HEK293 (cell line): ENCODE results near the gene RAD9B.
A peak's percentile ranks its signal among the peaks of the same experiment; 100 is the strongest.

Source experiments
- CTCF ChIA-PET: fragments of 350-600 bp; formaldehyde crosslinking; extraction: SDS; loops from one replicate; lab custom pipeline; 2021; ENCODE audit warnings: antibody characterized with exemption; lab: Yijun Ruan, JAX
- POLR2A ChIA-PET: fragments of 300-600 bp; formaldehyde crosslinking; extraction: SDS; loops from one replicate; lab custom pipeline; 2020; ENCODE audit warnings: antibody characterized with exemption, inconsistent platforms; lab: Yijun Ruan, JAX
- H3K27ac ChIP-seq: fragments of 200-500 bp; sonication (Bioruptor generic); 2 replicates; pipeline ENCODE4 v1.5.1; 2014; ENCODE audit warnings: low read depth, low read length, control low read depth, inconsistent platforms; ENCODE audit errors: extremely low read depth
- H3K36me3 ChIP-seq, 2 experiments: fragments of 200-500 bp in 1 of 2; sonication (Bioruptor generic) in 1 of 2; 1 replicate in 1 of 2; 2 replicates in 1 of 2; pipeline ENCODE4 v1.5.1; 2014 to 2017; ENCODE audit warnings: inconsistent platforms in 2 of 2, low read length in 2 of 2; ENCODE audit not compliant: control insufficient read depth in 2 of 2, insufficient read depth in 1 of 2
- H3K4me1 ChIP-seq: fragments of 200-500 bp; sonication (Bioruptor generic); 2 replicates; pipeline ENCODE4 v1.5.1; 2014; ENCODE audit warnings: mild to moderate bottlenecking, low read length, inconsistent platforms; ENCODE audit not compliant: control insufficient read depth, insufficient read depth
- H3K4me3 ChIP-seq: 2 replicates; pipeline ENCODE4 v1.5.1; 2011; ENCODE audit warnings: low read depth, mild to moderate bottlenecking, control low read depth, low read length, moderate library complexity
- H3K9me3 ChIP-seq: fragments of 200-500 bp; sonication (Bioruptor generic); 2 replicates; pipeline ENCODE4 v1.5.1; 2014; ENCODE audit warnings: low read depth, low read length, inconsistent platforms; ENCODE audit not compliant: control insufficient read depth, insufficient read depth
- FEZF1 ChIP-seq: fragments of 450-650 bp; formaldehyde crosslinking; IDR thresholded peaks from 2 replicates; pipeline ENCODE4 v1.5.1; 2016; ENCODE audit warnings: missing biosample characterization, missing genetic modification characterization
- KLF16 ChIP-seq: fragments of 450-650 bp; formaldehyde crosslinking; IDR thresholded peaks from 2 replicates; pipeline ENCODE4 v1.5.1; 2017; ENCODE audit warnings: missing biosample characterization, missing genetic modification characterization
- KLF9 ChIP-seq: fragments of 450-650 bp; formaldehyde crosslinking; IDR thresholded peaks from 2 replicates; pipeline ENCODE4 v1.5.1; 2016; ENCODE audit warnings: missing biosample characterization, missing genetic modification characterization, low read depth
- MYNN ChIP-seq: fragments of 450-650 bp; formaldehyde crosslinking; IDR thresholded peaks from 2 replicates; pipeline ENCODE4 v1.5.1; 2016; ENCODE audit warnings: missing biosample characterization, missing genetic modification characterization, borderline replicate concordance
- OSR2 ChIP-seq: fragments of 450-650 bp; formaldehyde crosslinking; IDR thresholded peaks from 2 replicates; pipeline ENCODE4 v1.5.1; 2016; ENCODE audit warnings: missing biosample characterization, missing genetic modification characterization
- PATZ1 ChIP-seq: fragments of 450-650 bp; formaldehyde crosslinking; IDR thresholded peaks from 2 replicates; pipeline ENCODE4 v1.5.1; 2016; ENCODE audit warnings: missing biosample characterization, missing genetic modification characterization
- SCRT2 ChIP-seq: fragments of 450-650 bp; formaldehyde crosslinking; IDR thresholded peaks from 2 replicates; pipeline ENCODE4 v1.5.1; 2016; ENCODE audit warnings: missing biosample characterization, missing genetic modification characterization
- ZBTB49 ChIP-seq: fragments of 450-650 bp; formaldehyde crosslinking; IDR thresholded peaks from 2 replicates; pipeline ENCODE4 v1.5.1; 2016; ENCODE audit warnings: missing biosample characterization, missing genetic modification characterization, low read depth
- ZFP69B ChIP-seq: fragments of 450-650 bp; formaldehyde crosslinking; IDR thresholded peaks from 2 replicates; pipeline ENCODE4 v1.5.1; 2016; ENCODE audit warnings: missing biosample characterization, missing genetic modification characterization
- ZNF112 ChIP-seq: fragments of 450-650 bp; formaldehyde crosslinking; IDR thresholded peaks from 2 replicates; pipeline ENCODE4 v1.5.0; 2017; ENCODE audit warnings: missing biosample characterization, missing genetic modification characterization
- ZNF214 ChIP-seq: fragments of 450-650 bp; formaldehyde crosslinking; IDR thresholded peaks from 2 replicates; pipeline ENCODE4 v1.5.1; 2017; ENCODE audit warnings: missing biosample characterization, mild to moderate bottlenecking, missing genetic modification characterization, borderline replicate concordance
- ZNF280C ChIP-seq: fragments of 450-650 bp; formaldehyde crosslinking; IDR thresholded peaks from 2 replicates; pipeline ENCODE4 v1.5.1; 2016; ENCODE audit warnings: missing biosample characterization, missing genetic modification characterization
- ZNF366 ChIP-seq: fragments of 450-650 bp; formaldehyde crosslinking; conservative IDR thresholded peaks from 2 replicates; pipeline ENCODE4 v1.5.1; 2016; ENCODE audit warnings: missing biosample characterization, missing genetic modification characterization
- ZNF426 ChIP-seq: fragments of 450-650 bp; formaldehyde crosslinking; IDR thresholded peaks from 2 replicates; pipeline ENCODE4 v1.5.1; 2017; ENCODE audit warnings: missing biosample characterization, missing genetic modification characterization, mild to moderate bottlenecking, inconsistent platforms, moderate library complexity
- ZNF596 ChIP-seq: fragments of 450-650 bp; IDR thresholded peaks from 2 replicates; pipeline ENCODE4 v1.5.0; 2018; ENCODE audit warnings: missing biosample characterization, mild to moderate bottlenecking, missing genetic modification characterization, moderate library complexity
- ZNF660 ChIP-seq: fragments of 450-650 bp; IDR thresholded peaks from 2 replicates; pipeline ENCODE4 v1.5.1; 2018; ENCODE audit warnings: missing biosample characterization, mild to moderate bottlenecking, missing genetic modification characterization
- ZNF670 ChIP-seq: fragments of 450-650 bp; formaldehyde crosslinking; IDR thresholded peaks from 2 replicates; pipeline ENCODE4 v1.5.1; 2016; ENCODE audit warnings: missing biosample characterization, missing genetic modification characterization, low read depth
- ZNF707 ChIP-seq: fragments of 450-650 bp; formaldehyde crosslinking; IDR thresholded peaks from 2 replicates; pipeline ENCODE4 v1.5.1; 2016; ENCODE audit warnings: missing biosample characterization, missing genetic modification characterization
- ZNF791 ChIP-seq: fragments of 450-650 bp; formaldehyde crosslinking; IDR thresholded peaks from 2 replicates; pipeline ENCODE4 v1.5.1; 2016; ENCODE audit warnings: missing biosample characterization, missing genetic modification characterization
- ZNF837 ChIP-seq: fragments of 450-650 bp; formaldehyde crosslinking; IDR thresholded peaks from 2 replicates; pipeline ENCODE4 v1.5.1; 2016; ENCODE audit warnings: missing biosample characterization, missing genetic modification characterization

RAD9B gene

GRCh38 chr12:110532644-110533043 is 30.5 kb downstream of the RAD9B start:
- ChIA-PET CTCF (interaction anchor here (1.5 to 2.5 kb wide), 2 partner anchors 19 to 69 kb away, joined by 5 to 9 read pairs; no protein-coding TSS in a partner anchor), POLR2A (no interaction called here)
- Histone ChIP-seq H3K36me3 (peaks cover 7 to 36% of the 10 kb centered on the region in 2 experiments; a peak in 2 of 3 replicates), H3K4me3 (no peak overlapping the region), H3K4me1 (peaks cover 10% of the 10 kb centered on the region), H3K27ac (no peak overlapping the region), H3K9me3 (no peaks in the 10 kb centered on the region)
- TF ChIP-seq SCRT2 (tag by site-specific recombination) = peak; percentile 63
- TF ChIP-seq ZNF366 (tag by site-specific recombination) = no peak
- TF ChIP-seq OSR2 (tag by site-specific recombination) = no peak

- Histone ChIP-seq H3K4me3 (no peak overlapping the region), H3K27ac (no peak overlapping the region)
- ChIA-PET CTCF (interaction anchor here (0.6 to 2.5 kb wide), 5 partner anchors 18 to 766 kb away, joined by 3 to 9 read pairs (median 3); no protein-coding TSS in a partner anchor), POLR2A (interaction anchor here (1.3 kb wide), 1 partner anchor 32 kb away, joined by 3 read pairs; the partner anchor contains the start of genes RAD9B and VPS29)
- TF ChIP-seq ZNF791 (no peak), ZBTB49 (no peak), ZNF660 (tag by site-specific recombination) (no peak), ZNF707 (tag by site-specific recombination) (no peak), ZNF426 (tag by site-specific recombination) (no peak), ZNF112 (tag by site-specific recombination) (no peak), MYNN (tag by site-specific recombination) (no peak), ZNF214 (tag by site-specific recombination) (no peak), KLF16 (tag by site-specific recombination) (no peak), PATZ1 (tag by site-specific recombination) (no peak), ZNF670 (tag by site-specific recombination) (no peak), ZNF837 (no peak), KLF9 (tag by site-specific recombination) (no peak), ZFP69B (tag by site-specific recombination) (no peak), FEZF1 (tag by site-specific recombination) (no peak), ZNF280C (no peak), ZNF596 (tag by site-specific recombination) (no peak)
- TF ChIP-seq, all 188 proteins: peak for 0
- no peaks in the 10 kb centered on the region for H3K9me3 ChIP-seq
- H3K4me1 ChIP-seq = peaks cover 17% of the 10 kb centered on the region
- H3K36me3 ChIP-seq = peaks cover 7 to 45% of the 10 kb centered on the region in 2 experiments; a peak in 2 of 3 replicates
These were observed 31.5 kb downstream of the RAD9B start for GRCh38 chr12:110533607-110534006.
